ENCODE data around the gene PIBF1.

DNA sequence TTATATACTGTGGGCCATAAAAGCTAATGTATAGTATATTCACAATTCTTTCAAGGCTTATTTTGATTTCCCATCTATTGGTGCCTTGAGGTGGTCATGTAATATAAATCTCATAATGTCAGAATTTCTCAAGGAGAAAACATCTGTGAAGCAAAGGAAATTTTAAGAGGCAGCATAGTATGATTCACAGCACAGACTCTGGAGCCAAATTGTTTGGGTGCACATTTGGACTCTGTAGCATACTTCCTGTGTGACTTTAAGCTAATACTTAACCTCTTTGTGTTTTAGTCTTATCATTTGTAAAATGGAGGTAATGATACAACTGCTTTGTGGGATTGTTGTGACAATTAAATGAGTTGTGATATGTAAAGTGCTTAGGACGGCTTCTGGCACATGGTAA is 67.6 kb downstream of the PIBF1 start:
- no peak for TF ChIP-seq CTCF (conservative IDR thresholded peaks at IDR 0.05 in 1 of 2, IDR thresholded peaks at IDR 0.05 in 1 of 2; ENCODE audit: low read depth in 1 of 2, low read length in 2 of 2)
- TF ChIP-seq EZH2 (IDR thresholded peaks at IDR 0.05; ENCODE audit: low read length, missing control alignments) = no peak

All from fibroblast of lung (primary cell).